Common myeloid progenitor, CD34-positive (primary cell): ENCODE data around the gene AMY1C.
"Not testable (repeated sequence)": the region's sequence is repeated elsewhere in the genome, so short reads cannot be mapped to it uniquely, and the experiment has no call there.

Source experiments
- CTCF ChIA-PET: fragments of 350-600 bp; sonication (Branson Sonifier 250); formaldehyde crosslinking; loops from one replicate; lab custom pipeline; 2021; ENCODE audit warnings: antibody characterized with exemption; lab: Charles Lee
- POLR2A ChIA-PET: fragments of 350-600 bp; sonication (Branson Sonifier 250); formaldehyde crosslinking; loops from one replicate; lab custom pipeline; 2021; ENCODE audit warnings: antibody characterized with exemption; lab: Charles Lee
- DNase-seq, 3 donors: peaks; one replicate each; pipeline versions ENCODE4 v3.0.0 to v3.0.0-alpha.2; 2013
- H3K27ac ChIP-seq, 2 experiments: 1 replicate in 1 of 2; 2 replicates in 1 of 2; pipeline ENCODE4 v1.7.0; 2013; ENCODE audit warnings: inconsistent platforms in 2 of 2, low read length in 2 of 2, mild to moderate bottlenecking in 2 of 2, low read depth in 1 of 2, moderate library complexity in 1 of 2; ENCODE audit not compliant: severe bottlenecking in 2 of 2, insufficient read depth in 1 of 2, poor library complexity in 1 of 2
- H3K27me3 ChIP-seq, 5 experiments: replicated peaks in 2 of 5; 1 replicate in 3 of 5; 2 replicates in 2 of 5; pipeline versions ENCODE4 v1.6.1 to v1.7.0; 2013; ENCODE audit warnings: low read length in 4 of 5, mild to moderate bottlenecking in 2 of 5, moderate library complexity in 2 of 5, inconsistent platforms in 1 of 5; ENCODE audit not compliant: insufficient read depth in 5 of 5, control insufficient read depth in 4 of 5
- H3K36me3 ChIP-seq, 4 experiments: 1 replicate in 2 of 4; 2 replicates in 2 of 4; pipeline versions ENCODE4 v1.6.1 to v1.7.0; 2013; ENCODE audit warnings: low read length in 3 of 4, control low read depth in 1 of 4, mild to moderate bottlenecking in 1 of 4; ENCODE audit not compliant: control insufficient read depth in 4 of 4, insufficient read depth in 4 of 4
- H3K4me1 ChIP-seq, 4 experiments: 1 replicate in 3 of 4; 2 replicates in 1 of 4; pipeline versions ENCODE4 v1.6.1 to v1.7.1; 2013; ENCODE audit warnings: low read length in 3 of 4, mild to moderate bottlenecking in 3 of 4, control low read depth in 1 of 4, inconsistent platforms in 1 of 4, moderate library complexity in 1 of 4; ENCODE audit not compliant: control insufficient read depth in 4 of 4, insufficient read depth in 4 of 4; ENCODE audit errors: control extremely low read depth in 1 of 4
- H3K4me3 ChIP-seq, 7 experiments: 1 replicate in 4 of 7; 2 replicates in 3 of 7; pipeline versions ENCODE4 v1.5.1 to v1.7.0; 2013; ENCODE audit warnings: mild to moderate bottlenecking in 7 of 7, low read length in 6 of 7, moderate library complexity in 6 of 7, inconsistent platforms in 2 of 7, low read depth in 2 of 7, control low read depth in 1 of 7; ENCODE audit not compliant: insufficient read depth in 4 of 7, control insufficient read depth in 1 of 7; ENCODE audit errors: extremely low read depth in 1 of 7
- H3K9me3 ChIP-seq, 5 experiments: 1 replicate in 4 of 5; 2 replicates in 1 of 5; pipeline versions ENCODE4 v1.6.1 to v1.7.1; 2013; ENCODE audit warnings: low read length in 4 of 5, mild to moderate bottlenecking in 2 of 5, inconsistent platforms in 1 of 5, low read depth in 1 of 5, moderate library complexity in 1 of 5; ENCODE audit not compliant: control insufficient read depth in 4 of 5, insufficient read depth in 2 of 5; ENCODE audit errors: control extremely low read depth in 1 of 5
- WGBS: methylation state at CpG from one replicate; pipeline ENCODE4 v1.1.5; 2013; ENCODE audit not compliant: insufficient coverage; 5-methylcytosine and 5-hydroxymethylcytosine counted together

AMY1C gene

GRCh38 chr1:103735334-103735733 lies 14.4 kb upstream of the AMY1C start:
- H3K4me3 ChIP-seq, H3K36me3 ChIP-seq, DNase-seq, CTCF ChIA-PET, H3K4me1 ChIP-seq, H3K27ac ChIP-seq, POLR2A ChIA-PET, H3K9me3 ChIP-seq, H3K27me3 ChIP-seq: not testable (repeated sequence)
- WGBS: no CpG with 5 or more reads among the region's 3 CpGs

- no CpG with 5 or more reads among the region's 3 CpGs for WGBS
- POLR2A ChIA-PET, CTCF ChIA-PET: not testable (repeated sequence)
These were observed 11.7 kb upstream of the AMY1C start for GRCh38 chr1:103738031-103738430.

GRCh38 chr1:103744449-103744848 lies 5.2 kb upstream of the AMY1C start:
- H3K9me3 ChIP-seq, H3K4me1 ChIP-seq, POLR2A ChIA-PET, H3K4me3 ChIP-seq, H3K36me3 ChIP-seq, H3K27ac ChIP-seq, DNase-seq, H3K27me3 ChIP-seq, CTCF ChIA-PET: not testable (repeated sequence)
- WGBS: no CpG with 5 or more reads among the region's 4 CpGs

More at GRCh38 chr1:103738031-103738430, 11.7 kb upstream of the AMY1C start:
- H3K27me3 ChIP-seq, H3K27ac ChIP-seq, H3K9me3 ChIP-seq, H3K4me1 ChIP-seq, DNase-seq, H3K4me3 ChIP-seq, H3K36me3 ChIP-seq: not testable (repeated sequence)

GRCh38 chr1:103745040-103745439 lies 4.7 kb upstream of the AMY1C start:
- H3K27ac ChIP-seq, H3K36me3 ChIP-seq, H3K4me1 ChIP-seq, H3K4me3 ChIP-seq, DNase-seq, POLR2A ChIA-PET, H3K27me3 ChIP-seq, CTCF ChIA-PET, H3K9me3 ChIP-seq: not testable (repeated sequence)
- WGBS: no CpG with 5 or more reads among the region's 4 CpGs

- H3K36me3 ChIP-seq, H3K27me3 ChIP-seq, H3K9me3 ChIP-seq, POLR2A ChIA-PET, H3K27ac ChIP-seq, H3K4me1 ChIP-seq, DNase-seq, CTCF ChIA-PET, H3K4me3 ChIP-seq: not testable (repeated sequence)
- WGBS: no CpG with 5 or more reads among the region's 6 CpGs
These were observed 1.4 kb upstream of the AMY1C start for GRCh38 chr1:103748273-103748672.

- DNase-seq: no peak
- no peaks in the 10 kb centered on the region for H3K27me3 ChIP-seq
- no peaks in the 10 kb centered on the region for H3K36me3 ChIP-seq
- peaks cover 0 to 3% (median 1%) of the 10 kb centered on the region in 5 experiments for H3K9me3 ChIP-seq
- no peak overlapping the region for H3K4me3 ChIP-seq
- H3K27ac ChIP-seq: no peak overlapping the region
- no peaks in the 10 kb centered on the region for H3K4me1 ChIP-seq
- ChIA-PET POLR2A (no interaction called here), CTCF (no interaction called here)
These were observed 12.2 kb downstream of the AMY1C start for GRCh38 chr1:103761896-103762295.

- no peak overlapping the region for H3K27ac ChIP-seq
- ChIA-PET POLR2A (no interaction called here), CTCF (no interaction called here)
- no peaks in the 10 kb centered on the region for H3K9me3 ChIP-seq
- H3K4me1 ChIP-seq: no peaks in the 10 kb centered on the region
- H3K36me3 ChIP-seq: no peaks in the 10 kb centered on the region
- no peak overlapping the region for H3K4me3 ChIP-seq
- DNase-seq: no peak
- H3K27me3 ChIP-seq: no peaks in the 10 kb centered on the region
These were observed 30.2 kb downstream of the AMY1C start for GRCh38 chr1:103779932-103780331.
